Stimulated activated CD8-positive, alpha-beta memory T cell treated with anti-CD3 and anti-CD28 coated beads, Interleukin-7, amount 100 ng/mL, for 1 hour (primary cell): ENCODE results near the gene SDR39U1.
A peak's percentile ranks its signal among the peaks of the same experiment; 100 is the strongest.

Experiments
- DNase-seq, 2 donors: peaks; one replicate each; pipeline ENCODE4 v3.0.0-alpha.2; 2020; ENCODE audit warnings: low read depth in 2 of 2

SDR39U1 gene

GRCh38 chr14:24441904-24442239 is 704 bp downstream of the SDR39U1 start:
- DNase-seq: no peak

GRCh38 chr14:24441485-24441884 is 1.1 kb downstream of the SDR39U1 start:
- DNase-seq: no peak

GRCh38 chr14:24440606-24441399 is 1.8 kb downstream of the SDR39U1 start:
- DNase-seq: no peak

GRCh38 chr14:24439830-24440605 is 2.6 kb downstream of the SDR39U1 start:
- DNase-seq: no peak

DNA sequence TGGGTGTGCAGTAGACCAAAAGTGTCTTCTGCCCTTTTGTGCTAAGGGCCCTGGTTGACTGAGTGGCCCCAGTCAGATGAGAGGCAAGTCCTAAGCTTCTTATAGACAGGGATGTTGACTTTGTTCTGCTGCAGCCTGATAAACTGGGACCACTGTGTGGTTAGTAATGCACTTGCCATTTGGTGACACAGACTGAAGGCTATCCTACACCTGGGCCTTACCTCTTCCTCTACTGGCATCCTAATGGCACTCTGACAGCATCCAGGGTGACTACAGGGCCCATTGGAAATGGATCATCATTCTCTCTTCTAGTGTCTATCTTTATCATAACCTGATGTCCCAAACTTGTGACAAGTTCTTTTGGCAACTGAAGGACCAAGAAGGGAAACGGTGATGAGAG is 3.3 kb downstream of the SDR39U1 start:
- no peak for DNase-seq

- DNase-seq: no peak
Observed at GRCh38 chr14:24438223-24439097, 4.1 kb downstream of the SDR39U1 start.

- DNase-seq: no peak
Observed at GRCh38 chr14:24437736-24438067, 4.9 kb downstream of the SDR39U1 start.

GRCh38 chr14:24437020-24437735 is 5.4 kb downstream of the SDR39U1 start:
- DNase-seq: no peak

DNA sequence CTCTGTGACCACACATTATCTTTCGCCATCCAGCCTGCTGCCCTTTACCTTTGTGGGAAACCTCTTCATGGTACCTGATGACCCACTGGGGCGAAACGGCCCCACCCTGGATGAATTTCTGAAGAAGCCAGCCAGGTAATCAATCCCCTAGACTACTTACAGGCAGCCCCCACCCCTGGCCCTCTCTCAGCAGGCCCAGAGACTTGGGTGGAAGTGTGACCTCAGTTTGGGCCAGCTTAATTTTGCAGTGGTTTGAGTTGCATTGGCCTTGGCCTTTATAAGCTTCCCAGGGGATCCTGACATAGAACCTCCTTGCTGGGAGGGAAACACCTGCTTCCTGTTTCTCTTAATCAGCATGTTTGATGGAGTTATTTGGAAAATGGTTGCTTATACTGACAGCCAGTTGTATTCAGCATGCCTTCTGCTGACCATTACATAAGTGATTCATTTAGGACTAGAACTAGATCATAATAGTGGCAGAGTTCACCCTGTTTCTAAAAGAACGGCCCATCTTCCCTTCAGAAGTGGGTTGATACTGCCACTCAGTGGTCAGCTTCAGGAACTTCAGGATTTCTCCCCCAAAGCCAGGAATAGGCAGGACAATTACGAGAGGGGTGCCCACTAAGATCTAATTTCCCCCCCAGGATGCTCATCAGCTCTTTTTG is 6.1 kb downstream of the SDR39U1 start:
- DNase-seq: no peak

DNA sequence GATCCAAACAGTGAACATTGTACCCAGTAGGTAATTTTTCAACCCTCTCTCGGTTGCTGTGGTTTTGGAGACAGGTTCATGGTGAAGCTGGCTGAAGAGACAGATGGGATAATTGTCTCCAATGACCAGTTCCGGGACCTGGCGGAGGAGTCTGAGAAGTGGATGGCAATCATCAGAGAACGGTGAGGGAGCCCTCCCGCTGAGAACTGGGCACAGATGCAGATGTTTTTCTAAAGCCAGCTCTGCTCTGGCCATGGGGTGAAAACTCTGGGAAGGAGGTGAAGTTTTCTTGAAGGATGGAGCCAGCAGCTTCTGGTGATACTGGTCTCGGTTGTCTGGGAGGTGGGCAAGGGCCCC is 6.6 kb downstream of the SDR39U1 start:
- DNase-seq: no peak

- no peak for DNase-seq
Observed at GRCh38 chr14:24435192-24435810, 7.3 kb downstream of the SDR39U1 start.

GRCh38 chr14:24434676-24435075 is 7.9 kb downstream of the SDR39U1 start:
- no peak for DNase-seq

GRCh38 chr14:24434036-24434435 is 8.5 kb downstream of the SDR39U1 start:
- no peak for DNase-seq

- DNase-seq: no peak
Observed at GRCh38 chr14:24432259-24433131, 10.1 kb downstream of the SDR39U1 start.

DNA sequence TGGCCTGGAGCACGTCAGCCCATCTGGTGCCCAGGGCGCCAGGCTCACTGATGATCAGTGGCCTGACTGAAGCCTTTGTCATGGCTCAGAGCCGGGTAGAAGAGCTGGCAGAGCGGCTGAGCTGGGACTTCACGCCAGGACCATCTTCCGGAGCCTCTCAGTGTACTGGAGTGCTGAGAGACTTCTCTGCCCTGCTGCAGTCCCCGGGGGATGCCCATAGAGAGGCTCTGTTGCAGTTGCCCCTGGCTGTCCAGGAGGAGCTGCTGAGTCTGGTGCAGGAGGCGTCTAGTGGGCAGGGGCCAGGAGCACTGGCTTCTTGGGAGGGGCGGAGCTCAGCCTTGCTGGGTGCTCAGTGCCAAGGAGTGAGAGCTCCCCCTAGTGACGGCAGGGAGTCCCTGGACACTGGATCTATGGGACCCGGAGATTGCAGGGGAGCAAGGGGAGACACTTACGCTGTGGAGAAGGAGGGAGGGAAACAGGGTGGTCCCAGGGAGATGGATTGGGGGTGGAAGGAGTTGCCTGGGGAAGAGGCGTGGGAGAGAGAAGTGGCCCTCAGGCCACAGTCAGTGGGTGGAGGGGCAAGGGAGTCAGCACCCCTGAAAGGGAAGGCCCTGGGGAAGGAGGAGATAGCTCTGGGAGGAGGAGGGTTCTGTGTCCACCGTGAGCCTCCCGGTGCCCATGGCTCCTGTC is 10.9 kb downstream of the SDR39U1 start:
- peak; percentile 68 to 82 for DNase-seq

DNA sequence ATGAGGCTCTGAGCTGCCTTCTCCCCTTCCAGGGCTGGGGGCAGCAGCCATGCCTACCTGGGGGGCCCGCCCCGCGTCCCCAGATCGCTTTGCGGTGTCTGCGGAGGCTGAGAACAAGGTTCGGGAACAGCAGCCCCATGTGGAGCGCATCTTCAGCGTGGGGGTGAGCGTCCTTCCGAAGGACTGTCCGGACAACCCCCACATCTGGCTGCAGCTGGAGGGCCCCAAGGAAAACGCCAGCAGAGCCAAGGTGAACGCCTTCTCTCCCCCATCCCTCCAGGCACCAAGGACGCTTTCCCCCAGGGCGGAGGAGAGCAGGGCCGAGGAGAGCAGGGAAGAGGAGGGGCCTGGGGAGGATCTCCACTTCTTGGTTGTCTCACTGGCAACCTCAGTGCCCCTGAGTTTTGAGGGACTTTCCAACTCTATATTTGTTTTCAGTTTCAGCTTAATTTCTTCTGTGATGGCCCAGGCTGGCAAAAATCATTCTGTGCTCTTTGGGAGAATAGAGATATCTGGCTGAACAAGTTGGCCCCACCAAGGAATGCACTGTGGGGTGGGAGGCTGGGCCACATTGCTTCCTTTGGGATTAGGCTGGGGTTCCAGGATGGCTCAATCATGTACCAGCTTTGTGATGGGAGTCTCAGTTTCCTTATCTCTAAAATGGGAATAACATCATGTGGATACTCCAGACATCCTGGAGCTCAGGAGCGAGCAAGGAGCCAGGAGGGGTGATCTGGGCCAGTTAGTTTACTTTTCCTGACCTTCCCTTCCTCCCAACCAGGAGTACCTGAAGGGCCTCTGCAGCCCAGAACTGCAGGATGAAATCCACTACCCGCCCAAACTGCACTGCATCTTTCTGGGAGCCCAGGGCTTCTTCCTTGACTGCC is 11.7 kb downstream of the SDR39U1 start:
- peak in 1 of 2 donors; percentile 25 for DNase-seq

- no peak for DNase-seq
Observed at GRCh38 chr14:24430143-24430681, 12.4 kb downstream of the SDR39U1 start.
